ENCODE measurements around the gene POLE4.
A peak's percentile ranks its signal among the peaks of the same experiment; 100 is the strongest.

Gene POLE4

DNA sequence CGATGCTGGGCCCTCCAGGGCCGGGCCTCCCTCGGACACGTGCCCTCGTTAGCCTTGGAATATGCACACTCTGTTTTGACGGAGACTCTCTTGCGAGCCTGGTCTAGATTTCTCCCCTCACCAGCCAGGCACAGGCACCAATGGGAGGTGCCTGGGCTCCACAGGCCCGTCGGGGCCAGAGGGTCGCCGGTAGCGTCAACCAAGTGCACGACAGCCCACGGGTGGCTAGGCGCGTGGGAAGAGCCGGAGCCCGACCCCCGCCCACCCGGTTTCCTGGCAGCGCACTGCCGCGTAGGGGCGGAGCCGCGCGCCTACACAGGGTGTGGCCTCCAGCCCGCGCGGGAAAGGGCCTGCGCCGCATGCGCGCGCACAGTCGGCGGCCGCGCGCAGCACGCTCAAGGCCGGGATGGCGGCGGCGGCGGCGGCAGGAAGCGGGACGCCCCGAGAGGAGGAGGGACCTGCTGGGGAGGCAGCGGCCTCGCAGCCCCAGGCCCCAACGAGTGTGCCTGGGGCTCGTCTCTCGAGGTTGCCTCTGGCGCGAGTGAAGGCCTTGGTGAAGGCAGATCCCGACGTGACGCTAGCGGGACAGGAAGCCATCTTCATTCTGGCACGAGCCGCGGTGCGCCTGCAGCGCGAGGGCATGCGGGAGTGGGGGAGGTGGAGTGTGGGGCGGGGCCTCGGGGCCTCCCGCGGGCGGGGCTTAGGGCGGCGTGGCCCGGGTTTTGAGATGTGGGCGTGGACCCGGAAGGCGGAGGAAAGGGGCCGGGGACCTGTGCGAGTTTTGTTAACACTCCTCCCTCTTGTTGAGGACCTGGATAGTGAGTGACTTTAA is at the start of gene POLE4:
TSS of gene POLE4 (plus strand) at position 370 of the 832 bp plus-strand sequence. CDS start at position 407, 37 bp downstream.
- peak; percentile 85 for DNase-seq (ENCODE audit: low read depth)

DNA sequence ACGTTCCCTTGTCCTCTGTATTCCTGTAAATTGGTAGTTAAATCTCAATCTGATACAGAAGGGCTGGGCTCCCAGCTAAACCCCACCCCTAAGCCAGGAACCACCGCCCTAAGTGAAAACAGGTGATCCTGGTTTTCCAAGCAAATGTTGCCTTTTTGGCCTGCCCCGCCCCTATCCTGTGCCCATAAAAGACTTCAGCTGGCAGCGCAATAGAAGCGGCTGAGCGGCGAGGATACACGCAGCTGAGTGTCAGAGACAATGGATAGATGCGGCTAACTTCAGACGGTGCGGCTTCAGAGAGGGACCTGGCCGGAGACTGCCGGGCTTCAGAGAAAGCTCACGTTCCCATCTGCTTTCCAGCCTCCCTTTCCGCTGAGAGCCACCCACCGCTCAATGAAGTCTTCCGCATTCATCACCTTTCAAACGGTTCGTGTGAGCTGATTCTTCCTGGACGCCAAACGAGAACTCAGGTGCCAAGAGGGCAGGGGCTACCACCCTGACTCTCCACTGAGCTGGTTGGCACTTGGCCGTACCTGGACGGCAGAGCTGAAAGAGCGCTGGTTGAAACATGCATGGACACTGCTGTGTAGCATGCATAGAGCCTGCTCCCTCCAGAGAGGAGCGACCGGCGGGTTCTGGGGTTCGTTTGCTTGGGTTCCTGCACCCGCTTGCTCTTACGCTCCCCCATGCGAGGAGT is 49.5 kb upstream of the POLE4 start:
- DNase-seq (ENCODE audit: low read depth), result no peak

DNA sequence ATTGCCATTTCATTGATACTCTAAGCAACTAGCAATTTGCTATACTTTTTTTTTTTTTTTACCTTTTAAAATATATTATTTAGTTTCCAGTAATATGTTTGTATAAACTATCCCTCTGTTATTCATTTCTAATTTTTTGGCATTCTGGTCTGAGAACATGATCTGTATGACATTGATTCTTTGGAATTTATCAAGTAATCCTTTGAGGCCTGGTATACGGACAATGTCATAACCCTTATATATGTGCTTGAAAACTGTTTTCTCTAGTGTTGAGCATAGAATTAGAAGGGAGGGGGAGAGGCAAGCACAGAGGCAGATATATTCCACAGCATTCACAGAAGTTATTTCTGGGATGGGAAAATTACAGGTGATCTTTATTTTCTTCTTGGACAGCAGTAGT is 48.2 kb upstream of the POLE4 start:
- no peak for DNase-seq (ENCODE audit: low read depth)

DNA sequence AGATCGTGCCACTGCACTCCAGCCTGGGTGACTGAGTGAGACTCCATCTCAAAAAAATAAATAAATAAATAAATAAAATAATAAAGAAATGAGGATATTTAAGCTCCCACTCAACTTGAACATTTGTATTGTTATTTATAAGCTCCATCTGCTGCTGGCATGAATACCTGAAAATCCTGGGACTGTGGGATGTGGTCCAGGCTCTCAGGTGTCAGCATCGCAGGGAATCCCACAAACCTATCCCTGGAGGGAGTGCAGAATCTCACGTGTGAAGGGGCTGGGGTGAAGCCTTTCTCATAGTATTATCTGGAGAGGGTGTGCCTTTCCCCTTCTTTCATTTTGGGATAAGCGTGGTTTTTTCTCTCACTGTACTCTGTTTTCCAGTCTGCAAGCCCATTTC is 47.4 kb upstream of the POLE4 start:
- DNase-seq (ENCODE audit: low read depth), result no peak

- no peak for DNase-seq (ENCODE audit: low read depth)
These were observed 42.7 kb upstream of the POLE4 start for GRCh38 chr2:74915743-74916142.

DNA sequence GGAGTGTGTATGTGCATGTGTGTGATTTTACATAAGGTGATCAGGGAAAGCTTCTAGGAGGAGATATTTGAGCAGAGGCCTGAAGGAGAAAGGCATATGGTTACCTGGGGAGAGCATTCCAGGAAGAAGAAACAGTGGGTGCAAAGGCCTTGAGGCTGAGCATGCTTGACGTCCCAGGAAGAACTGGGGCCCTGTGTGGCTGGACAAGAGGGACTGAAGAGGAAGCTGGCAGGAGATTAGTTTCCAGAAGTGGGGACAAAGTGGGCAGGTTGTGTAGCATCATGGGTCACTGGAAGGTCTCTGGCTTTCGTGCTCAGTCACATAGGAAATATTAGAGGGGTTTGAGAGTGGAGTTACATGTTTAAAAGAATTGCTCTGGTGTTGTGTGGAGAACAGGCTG is 42.0 kb upstream of the POLE4 start:
- DNase-seq (ENCODE audit: low read depth), result no peak

DNA sequence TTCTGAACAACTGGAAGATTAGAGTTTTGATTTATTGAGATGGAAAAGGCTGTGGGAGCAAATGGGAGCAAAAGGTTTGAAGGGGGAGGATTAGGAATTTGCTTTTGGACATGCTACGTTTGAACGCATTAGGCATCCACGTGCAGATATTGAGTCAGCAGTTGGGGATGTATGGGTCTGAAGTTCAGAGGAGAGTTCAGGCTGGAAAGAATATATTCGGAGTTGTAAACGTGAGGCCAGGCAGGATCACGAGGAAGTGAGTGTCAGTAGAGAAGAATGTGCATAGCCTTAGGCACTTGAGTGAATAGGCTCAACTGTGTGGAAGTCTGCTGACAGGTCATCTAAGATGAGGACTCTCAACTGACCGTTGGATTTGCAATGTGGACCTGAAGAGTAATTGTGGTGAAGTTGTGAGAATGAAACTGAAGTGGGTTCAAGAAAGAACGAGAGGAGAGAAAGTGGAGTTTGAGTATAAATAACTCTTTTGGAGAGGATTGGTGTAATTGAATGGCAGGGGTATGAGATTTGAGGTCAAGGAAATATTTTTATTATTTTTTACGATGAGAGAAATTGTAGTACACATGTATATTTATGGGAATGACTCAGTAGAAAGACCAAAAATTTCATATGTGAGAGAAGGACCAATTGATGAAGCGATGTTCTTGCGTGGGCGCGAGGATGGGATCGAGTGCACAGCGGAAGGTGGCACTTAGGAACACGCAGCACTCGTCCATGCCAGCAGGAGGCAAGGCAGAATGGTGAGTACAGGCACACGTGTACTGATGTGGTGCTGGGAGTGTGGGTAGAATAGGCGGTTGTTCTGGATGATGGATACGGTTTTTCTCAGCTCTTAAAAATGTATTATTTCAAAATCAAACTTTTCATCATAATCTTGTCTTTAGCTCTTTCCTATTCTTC is 40.5 kb upstream of the POLE4 start:
- no peak for DNase-seq (ENCODE audit: low read depth)

- DNase-seq (ENCODE audit: low read depth), result peak; percentile 53
These were observed 38.6 kb upstream of the POLE4 start for GRCh38 chr2:74919827-74920226.

DNA sequence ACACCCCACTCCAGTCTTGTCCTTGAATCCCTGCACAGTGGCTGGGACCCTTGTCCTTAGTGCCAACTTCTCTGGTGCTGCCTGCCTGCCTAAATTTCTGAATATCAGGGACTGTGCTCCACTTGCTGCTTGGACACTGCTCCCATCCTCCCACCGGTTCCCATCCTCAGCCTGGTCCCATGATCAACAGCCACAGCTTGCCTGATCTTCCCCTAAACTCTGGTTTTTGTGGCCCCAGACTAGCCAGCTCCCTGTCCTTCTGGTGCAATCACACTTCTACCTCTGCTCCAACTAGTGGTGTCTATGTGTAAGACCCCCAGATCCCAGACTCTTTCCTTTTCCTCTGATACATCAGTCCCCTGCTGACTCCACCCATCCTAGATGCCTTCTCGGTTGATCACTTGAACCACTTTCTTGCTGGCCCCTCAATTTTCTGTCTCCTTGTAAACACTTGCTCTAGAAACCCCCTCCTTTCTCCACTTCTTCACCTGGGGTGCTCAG is 37.2 kb upstream of the POLE4 start:
- DNase-seq (ENCODE audit: low read depth), result no peak

DNA sequence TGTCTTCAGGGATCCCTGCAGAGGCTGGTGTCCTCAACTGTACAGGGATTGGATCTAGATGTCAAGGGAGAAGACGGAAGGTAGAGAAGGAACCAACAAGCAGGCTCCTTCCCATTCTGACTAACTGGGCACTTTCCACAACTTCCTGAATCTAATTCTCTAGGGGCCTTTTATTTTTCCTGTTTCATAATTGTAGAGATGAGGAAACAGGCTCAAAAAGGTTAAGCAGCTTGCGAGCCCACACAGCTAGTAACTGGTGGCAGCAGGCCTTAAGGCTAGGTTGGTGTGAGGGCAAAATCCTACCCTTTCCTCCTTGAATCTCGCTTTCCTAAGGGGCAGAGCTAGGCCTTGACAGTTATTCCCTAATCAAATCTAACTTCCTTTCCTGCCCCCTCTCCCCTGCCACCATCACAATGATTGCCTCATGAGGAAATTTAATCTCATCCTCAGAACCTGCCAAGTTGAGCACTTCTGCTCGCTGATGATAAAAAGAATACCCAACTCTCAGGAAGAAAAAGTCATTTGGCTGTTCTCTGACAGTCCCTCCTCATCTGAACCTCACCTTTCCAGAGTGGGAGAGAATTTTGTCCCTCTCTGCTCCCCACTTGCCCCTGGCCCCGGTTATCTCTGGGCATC is 35.7 kb upstream of the POLE4 start:
- no peak for DNase-seq (ENCODE audit: low read depth)

GRCh38 chr2:74924463-74925265 is 33.8 kb upstream of the POLE4 start:
- DNase-seq (ENCODE audit: low read depth), result no peak

- DNase-seq (ENCODE audit: low read depth), result no peak
These were observed 33.1 kb upstream of the POLE4 start for GRCh38 chr2:74925361-74925786.

GRCh38 chr2:74927621-74928020 is 30.8 kb upstream of the POLE4 start:
- no peak for DNase-seq (ENCODE audit: low read depth)

GRCh38 chr2:74930811-74931486 is 27.5 kb upstream of the POLE4 start:
- DNase-seq (ENCODE audit: low read depth), result no peak

DNA sequence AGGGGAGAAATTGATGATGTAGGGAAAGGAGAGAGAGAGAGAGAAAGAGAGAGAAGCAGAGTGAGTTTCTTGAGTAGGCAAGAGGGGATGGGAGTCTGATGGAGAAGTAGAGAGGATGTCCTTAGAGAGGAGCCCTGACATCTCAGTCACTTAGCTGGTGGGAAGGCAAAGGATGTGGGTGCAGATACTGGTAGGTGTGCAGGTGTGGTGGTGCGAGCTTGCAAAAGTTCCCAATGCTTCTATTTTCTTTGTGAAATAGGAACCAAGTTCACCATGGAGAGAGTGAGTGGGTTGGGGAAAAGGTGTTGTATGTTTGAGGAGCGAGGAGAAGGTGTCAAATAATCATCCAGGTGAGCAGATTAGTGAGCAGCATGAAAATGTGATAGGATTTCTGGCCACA is 26.5 kb upstream of the POLE4 start:
- DNase-seq (ENCODE audit: low read depth), result no peak

DNA sequence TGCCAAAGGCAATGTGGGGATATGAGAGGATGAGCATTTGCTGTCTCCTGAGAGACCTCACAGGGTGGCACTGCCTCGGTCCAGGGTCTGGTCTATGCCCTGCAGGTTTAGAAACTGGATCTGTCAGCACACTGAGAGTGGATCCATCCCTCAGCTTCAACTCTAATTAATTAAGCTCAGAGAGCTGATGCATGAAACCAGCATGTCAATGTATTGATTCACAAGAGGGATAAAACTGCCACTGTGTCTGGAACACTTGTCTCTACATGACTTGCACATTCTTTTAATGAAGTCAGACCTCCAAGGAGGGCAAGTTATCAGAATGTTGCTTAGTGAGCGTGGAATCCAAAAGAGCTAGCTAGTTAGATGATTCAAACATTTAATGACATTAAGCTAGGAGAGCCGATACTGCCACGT is 22.5 kb upstream of the POLE4 start:
- no peak for DNase-seq (ENCODE audit: low read depth)

DNA sequence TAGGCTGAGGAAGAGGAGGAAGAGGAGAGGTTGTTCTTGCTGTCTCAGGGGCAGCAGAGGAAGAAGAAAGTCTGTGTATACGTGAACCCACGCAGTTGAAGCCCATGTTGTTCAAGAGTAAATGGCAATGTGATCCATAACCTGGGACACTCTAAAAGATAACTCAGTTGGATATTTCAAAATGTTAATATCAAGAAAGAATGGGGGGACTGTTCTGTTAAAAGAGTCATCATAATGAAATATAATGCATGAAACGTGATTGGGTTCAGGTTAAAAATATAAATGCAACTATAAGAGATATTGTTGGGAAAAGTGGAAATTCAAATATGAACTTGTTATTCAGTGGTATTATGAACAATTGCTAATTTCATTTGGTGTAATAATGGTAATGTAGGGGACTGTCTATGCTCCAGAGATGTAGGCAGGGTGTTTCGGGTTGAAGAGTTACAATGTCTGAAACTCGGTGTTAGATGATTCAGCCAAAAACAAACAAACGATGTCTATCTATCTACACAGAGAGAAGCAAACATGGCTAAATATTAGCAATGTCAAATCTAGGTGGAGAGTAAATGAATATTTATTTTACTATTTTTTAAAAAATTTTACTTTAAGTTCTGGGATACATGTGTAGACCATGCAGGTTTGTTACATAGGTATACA is 21.1 kb upstream of the POLE4 start:
- no peak for DNase-seq (ENCODE audit: low read depth)

GRCh38 chr2:74938264-74938663 is 20.2 kb upstream of the POLE4 start:
- no peak for DNase-seq (ENCODE audit: low read depth)

DNA sequence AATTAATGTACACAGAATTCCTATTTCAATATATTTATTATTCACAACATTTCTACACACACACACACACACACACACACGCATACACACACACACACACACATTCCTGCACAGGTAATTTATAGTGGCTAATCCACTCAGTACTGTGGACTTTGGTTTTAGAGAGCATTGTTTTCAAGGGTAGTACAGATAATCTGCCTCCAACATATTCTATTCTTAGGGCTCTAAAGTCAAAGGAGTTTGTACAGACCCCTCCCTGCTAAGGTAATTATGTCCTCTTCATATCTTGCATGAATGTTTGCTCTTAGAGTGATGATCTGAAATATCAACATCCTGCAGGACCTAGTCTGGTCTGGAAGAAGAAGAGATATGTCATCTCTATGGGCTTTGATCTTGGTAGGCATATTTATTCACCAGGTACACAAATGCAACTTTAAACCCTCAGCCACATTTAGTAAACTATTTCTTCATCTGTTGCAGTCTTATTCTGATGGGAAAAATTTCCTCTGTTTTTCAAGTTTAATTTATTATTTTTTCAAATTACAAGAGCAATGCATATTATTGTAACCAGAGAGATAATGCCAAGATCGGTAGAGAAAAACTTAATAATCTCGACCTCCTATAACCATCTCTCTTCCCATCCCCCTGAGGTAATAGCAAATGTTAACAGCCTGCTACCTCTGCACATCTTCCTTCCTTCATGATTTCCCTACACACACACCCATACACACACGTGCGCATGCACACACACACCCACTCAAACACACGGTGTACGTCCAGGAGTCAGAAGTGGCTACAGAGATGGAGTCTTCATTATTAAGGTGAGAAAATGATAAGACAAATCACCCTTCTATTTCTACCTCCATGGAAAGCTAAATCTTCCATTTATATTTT is 18.3 kb upstream of the POLE4 start:
- DNase-seq (ENCODE audit: low read depth), result no peak
